ENCODE data around the gene LZIC.

LZIC gene

DNA sequence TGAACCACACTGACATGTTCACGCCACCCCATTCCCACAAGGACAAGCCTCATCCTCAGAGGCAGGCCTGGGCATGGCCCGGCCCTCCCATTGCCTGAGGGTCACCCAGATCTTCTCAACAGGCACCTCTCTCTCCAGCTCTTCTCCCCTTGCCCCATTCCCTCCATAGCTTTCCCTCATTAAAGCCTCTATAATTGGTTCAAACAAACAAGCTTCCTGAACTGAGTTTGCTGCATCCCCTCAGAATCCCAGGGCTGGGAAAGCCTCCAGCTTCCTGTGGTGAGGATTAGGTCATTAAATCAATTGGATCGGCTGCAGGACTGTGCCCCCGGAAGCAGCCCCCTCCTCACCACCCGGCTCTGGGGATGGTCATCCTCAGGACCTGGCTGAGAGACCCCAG is 52.0 kb downstream of the LZIC start:
- DNase-seq = no peak
- in situ Hi-C loops (cut with HindIII; ENCODE audit: low pct_ligation_motif_present, low pct_unique_long_range_greater_than_20kb, low sequenced_read_pairs) = no loop called here

DNA sequence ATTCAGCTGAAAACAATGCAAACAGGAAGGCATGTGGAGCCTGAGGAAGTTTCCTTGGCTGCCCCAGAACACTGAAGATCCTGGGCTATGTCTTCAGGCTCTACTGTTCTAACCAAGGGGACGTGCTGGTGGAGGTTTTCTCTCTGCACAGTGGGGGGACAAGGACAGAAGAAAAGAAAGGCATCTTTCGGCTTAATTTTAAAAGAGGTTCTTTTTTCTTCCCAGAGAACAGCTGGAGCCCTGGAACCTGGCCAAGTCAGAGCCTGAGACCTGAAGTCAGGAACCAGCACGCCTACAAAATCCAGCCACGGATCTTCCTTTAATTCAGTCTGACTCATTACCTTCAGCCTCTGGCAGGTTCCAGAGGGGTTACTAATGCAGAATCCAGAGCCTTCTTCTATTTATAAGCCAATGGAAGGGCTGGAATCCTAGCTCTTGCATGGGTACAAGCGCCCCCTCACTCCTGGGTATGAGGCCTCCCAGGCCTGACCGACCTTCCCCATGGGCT is 52.9 kb downstream of the LZIC start:
- peak; percentile 68 for DNase-seq
- in situ Hi-C loops (cut with HindIII; ENCODE audit: low pct_ligation_motif_present, low pct_unique_long_range_greater_than_20kb, low sequenced_read_pairs) = no loop called here

DNA sequence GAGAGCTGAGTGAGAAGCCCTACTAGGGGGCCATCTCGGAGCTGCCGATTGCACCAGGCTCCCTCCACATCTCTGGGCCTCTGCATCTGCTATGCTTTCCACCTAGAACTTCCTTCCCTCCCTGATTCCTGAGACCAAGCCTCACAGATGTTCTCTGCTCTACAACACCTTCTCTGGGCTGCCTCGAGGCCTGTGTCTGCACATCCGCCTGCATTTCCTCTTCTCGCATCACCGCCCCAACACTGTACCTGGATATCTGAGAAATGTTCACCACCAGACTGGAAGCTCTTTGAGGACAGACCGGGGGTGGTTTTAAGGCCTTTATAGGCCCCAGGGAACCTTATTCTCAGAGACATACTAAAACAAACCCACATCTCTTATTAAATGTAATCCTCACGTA is 53.8 kb downstream of the LZIC start:
- no peak for DNase-seq
- in situ Hi-C loops (cut with HindIII; ENCODE audit: low pct_ligation_motif_present, low pct_unique_long_range_greater_than_20kb, low sequenced_read_pairs) = no loop called here

DNA sequence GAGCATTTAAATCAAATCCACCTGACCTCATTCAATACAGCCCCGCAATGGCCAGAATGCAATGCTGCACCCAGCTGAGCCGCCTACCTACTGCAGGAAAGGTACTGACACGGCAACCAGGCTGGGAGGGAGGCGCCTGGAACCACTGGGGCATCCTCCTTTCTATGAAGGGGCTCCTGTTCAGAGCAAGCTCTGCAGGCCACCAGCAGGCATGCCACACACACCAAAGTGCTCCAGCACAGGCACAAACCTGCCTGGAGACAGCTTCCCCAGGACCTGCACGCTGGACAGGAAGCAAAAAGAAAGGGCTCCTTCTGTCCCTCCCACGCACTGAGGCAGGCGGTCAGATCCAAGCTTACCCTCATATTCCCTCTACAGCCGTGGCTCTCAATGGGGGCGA is 54.3 kb downstream of the LZIC start:
- in situ Hi-C loops (cut with HindIII; ENCODE audit: low pct_ligation_motif_present, low pct_unique_long_range_greater_than_20kb, low sequenced_read_pairs) = no loop called here
- DNase-seq = no peak

DNA sequence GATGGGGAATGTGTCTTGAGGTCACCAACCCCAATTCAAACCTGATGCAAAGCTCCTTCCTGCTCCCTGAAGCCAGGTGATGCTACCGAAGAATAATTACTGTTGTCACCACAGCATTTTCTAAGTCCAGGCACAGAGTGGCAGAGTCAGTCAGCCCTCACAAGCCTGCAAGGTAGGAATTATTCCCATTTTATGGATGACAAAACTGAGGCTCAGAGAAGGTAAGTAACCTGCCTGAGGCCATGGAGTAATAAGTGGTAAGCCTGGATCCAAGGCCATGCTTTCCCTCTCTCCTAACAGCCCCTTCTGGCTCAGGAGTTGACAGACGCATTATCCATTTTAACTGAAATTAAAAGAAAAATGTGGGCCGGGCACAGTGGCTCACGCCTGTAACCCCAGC is 56.1 kb downstream of the LZIC start:
- in situ Hi-C loops (cut with HindIII; ENCODE audit: low pct_ligation_motif_present, low pct_unique_long_range_greater_than_20kb, low sequenced_read_pairs) = no loop called here
- DNase-seq = no peak

DNA sequence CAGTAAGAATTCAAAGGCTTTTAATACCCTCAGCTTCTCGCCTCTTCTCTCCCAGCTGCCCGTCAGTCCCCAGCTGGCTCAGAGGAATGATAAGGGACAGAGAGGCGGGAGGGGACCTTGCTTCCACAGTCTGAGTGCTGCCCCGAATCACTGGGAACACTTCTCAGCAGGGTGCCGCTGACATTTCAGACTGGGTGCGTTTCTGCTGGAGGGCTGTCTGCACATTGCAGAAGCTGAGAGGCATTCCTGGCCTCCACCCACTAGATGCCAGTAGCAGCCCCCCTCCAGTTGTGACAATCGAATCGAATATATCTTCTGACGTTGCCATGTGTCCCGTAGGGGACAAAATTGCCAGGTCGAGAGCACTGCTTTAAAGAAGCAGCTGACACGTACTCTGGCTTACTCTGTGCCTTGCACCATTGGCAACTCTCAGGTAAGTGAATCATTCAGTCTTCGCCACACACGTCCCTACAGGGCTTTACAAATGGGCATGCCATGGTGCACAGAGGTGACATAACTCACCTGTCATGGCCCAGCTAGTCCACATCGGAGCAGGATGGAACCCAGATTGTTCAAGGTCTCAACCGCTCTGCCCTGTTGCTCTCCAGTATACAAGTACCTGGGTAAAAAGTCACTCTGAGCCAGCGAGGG is 57.0 kb downstream of the LZIC start:
- DNase-seq = no peak
- in situ Hi-C loops (cut with HindIII; ENCODE audit: low pct_ligation_motif_present, low pct_unique_long_range_greater_than_20kb, low sequenced_read_pairs) = no loop called here

DNA sequence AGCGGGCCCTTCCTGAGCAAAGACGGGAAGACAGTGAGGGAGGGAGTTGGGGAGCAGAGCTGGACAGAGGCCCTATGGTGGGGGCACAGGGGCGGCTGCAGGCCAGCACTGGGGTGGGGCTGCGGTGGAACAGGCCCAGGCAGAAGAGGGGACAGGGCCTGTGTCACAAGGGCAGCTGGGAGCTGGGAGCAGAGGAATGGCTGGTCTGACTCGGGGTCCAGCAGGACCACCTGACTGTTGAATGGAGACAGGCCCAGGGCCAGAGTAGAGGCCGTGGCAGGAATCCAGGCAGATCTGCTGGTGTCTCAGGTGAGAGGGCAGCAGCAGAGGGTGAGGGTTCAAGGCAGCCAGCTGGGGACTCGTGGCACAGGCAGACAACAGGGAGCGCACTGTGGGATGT is 58.4 kb downstream of the LZIC start:
- no peak for DNase-seq
- in situ Hi-C loops (cut with HindIII; ENCODE audit: low pct_ligation_motif_present, low pct_unique_long_range_greater_than_20kb, low sequenced_read_pairs) = no loop called here

DNA sequence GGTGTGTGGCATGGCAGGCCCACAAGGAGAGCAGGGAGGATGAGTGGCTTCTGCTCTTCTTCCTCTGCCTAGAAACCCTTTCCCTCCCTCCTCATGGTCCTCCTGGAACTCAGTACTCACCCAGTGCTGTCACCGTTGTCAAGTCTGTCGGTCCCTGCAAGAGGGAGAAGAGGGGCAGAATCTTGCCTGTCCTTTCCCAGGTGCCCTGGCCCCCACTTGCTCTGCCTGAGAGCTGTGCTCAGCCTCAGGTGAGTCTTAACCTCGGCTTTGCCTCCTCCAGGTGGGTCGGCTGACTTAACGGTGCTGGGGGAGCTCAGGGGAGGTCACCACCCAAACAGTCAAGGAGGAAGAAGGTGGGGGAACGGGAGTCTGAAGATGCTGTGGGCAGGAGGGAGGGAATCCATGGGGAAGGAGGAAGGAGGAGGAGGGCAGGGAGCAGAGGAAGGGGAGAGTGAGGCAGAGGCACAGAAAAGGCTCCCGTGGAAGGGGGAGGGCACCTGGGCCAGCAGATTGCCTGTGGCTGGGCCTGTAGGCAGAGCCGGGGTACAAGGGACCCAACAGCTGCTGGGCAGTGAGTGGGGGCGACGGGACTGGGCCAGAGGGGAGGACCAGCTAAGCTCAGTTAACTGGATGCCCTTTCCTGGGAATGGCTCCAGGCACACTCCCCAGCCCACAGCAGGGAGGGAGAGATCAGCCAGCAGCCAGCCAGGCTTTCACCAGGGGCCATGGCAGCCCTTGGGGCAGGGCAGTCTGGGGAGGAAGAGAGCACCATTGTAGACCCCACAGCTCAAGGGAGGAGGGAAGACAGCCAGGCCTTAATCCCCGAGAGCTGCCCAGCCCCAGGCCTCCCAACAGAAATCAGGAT is 59.4 kb downstream of the LZIC start:
- in situ Hi-C loops (cut with HindIII; ENCODE audit: low pct_ligation_motif_present, low pct_unique_long_range_greater_than_20kb, low sequenced_read_pairs) = no loop called here
- DNase-seq = no peak

DNA sequence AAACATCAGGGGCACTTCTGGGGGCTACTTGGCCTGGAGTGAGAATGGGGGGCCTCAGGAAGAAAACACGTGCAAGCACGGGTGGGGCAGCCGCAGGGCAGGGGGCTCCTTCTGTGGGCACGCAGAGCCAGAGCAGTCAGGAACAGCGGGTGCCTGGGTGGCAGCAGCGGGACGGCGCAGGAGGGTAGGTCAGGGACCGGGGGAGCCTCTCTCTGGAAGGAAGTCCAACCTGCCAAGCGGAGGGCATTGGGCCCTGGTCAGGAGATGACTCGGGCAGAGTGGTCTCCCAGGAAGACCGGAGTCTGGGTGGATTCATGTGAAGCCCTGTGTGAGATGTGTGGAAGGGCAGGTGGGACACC is 60.3 kb downstream of the LZIC start:
- DNase-seq = no peak
- in situ Hi-C loops (cut with HindIII; ENCODE audit: low pct_ligation_motif_present, low pct_unique_long_range_greater_than_20kb, low sequenced_read_pairs) = no loop called here

DNA sequence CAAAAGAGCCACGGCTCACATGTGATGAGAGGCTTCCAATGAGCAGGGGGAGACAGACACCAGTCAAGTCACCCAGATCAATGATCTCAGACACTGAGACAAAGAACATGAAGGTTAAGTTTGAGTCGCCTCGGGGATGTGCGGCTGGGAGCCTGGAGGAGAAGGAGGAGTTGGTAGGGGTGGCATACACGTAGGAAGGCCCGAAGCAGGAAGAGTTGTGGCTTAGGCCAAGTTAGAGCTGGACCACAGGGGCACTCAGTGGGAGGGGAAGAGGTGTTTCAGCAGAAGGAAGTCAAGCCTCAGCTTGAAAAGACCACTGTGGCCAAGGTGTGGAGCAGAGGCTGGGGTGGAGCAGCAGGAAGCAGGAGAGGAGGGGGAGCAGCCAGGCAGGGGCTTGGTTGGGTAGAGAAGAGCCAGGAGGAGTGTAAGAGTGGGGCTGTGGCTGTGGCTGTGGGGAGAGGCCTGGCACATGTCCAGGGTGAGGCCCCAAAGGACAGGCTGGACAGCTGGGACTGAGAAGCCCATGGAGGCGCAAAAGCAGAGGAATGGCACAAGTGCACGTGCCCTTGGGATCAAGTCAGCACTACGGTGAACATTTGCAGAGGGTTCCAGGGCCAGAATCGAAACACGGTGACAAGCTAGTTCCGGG is 60.8 kb downstream of the LZIC start:
- DNase-seq = no peak
- in situ Hi-C loops (cut with HindIII; ENCODE audit: low pct_ligation_motif_present, low pct_unique_long_range_greater_than_20kb, low sequenced_read_pairs) = no loop called here

DNA sequence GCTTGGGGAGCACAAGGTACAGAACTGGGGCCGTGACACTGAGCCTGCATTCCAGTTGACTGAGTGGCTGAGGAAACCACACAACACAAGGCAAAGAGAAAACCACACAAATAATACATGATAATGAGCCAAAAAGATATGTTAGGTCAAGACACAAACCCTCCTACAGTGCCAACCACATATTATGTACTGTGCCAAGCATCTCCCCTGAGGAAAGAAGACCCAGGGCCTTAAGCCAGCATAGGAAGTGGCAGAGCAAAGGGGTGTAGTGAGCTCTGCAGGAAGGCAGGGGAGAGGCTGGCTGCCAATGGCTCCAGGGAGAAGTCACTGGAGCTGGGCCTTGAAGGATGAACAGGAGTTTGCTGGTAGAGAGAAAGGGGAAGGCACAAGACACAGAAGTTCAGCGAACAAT is 61.3 kb downstream of the LZIC start:
- in situ Hi-C loops (cut with HindIII; ENCODE audit: low pct_ligation_motif_present, low pct_unique_long_range_greater_than_20kb, low sequenced_read_pairs) = no loop called here
- DNase-seq = peak; percentile 76

Data from ACHN (cell line).